Lower leg skin (tissue), 4 donors: ENCODE measurements around the gene CELF1. TPM values are rescaled to one million over a fixed set of nuclear protein-coding genes. Genes with fewer than 3 reads are reported as not detected.
"Not testable (repeated sequence)": the region's sequence is repeated elsewhere in the genome, so short reads cannot be mapped to it uniquely, and the experiment has no call there.

Source experiments
- DNase-seq, 2 donors: peaks; one replicate each; pipeline ENCODE4 v3.0.0-alpha.2; 2019; ENCODE audit warnings: low spot score in 2 of 2
- H3K4me3 ChIP-seq: fragments of 200-600 bp; sonication (generic); 2 replicates; pipeline ENCODE4 v1.5.1; 2017; ENCODE audit warnings: mild to moderate bottlenecking, low read depth; ENCODE audit not compliant: poor library complexity, severe bottlenecking
- CTCF ChIP-seq, 3 donors: fragments of 450-650 bp; IDR thresholded peaks; one replicate each; pipeline ENCODE4 v1.5.1; 2016; ENCODE audit warnings: antibody characterized with exemption in 3 of 3, mild to moderate bottlenecking in 3 of 3, moderate library complexity in 2 of 3
- POLR2A ChIP-seq, 2 donors: fragments of 450-650 bp; IDR thresholded peaks; one replicate each; pipeline ENCODE4 v1.6.1; 2016 to 2017; ENCODE audit warnings: antibody characterized with exemption in 2 of 2, mild to moderate bottlenecking in 1 of 2, moderate library complexity in 1 of 2
- WGBS, 2 donors: methylation state at CpG; one replicate each; pipeline ENCODE4 v1.1.5; 2018; 5-methylcytosine and 5-hydroxymethylcytosine counted together
- intact Hi-C: fragments of 100-400 bp; cut with DNase I; formaldehyde crosslinking; loops from one replicate; pipeline ENCODE4 v1.15.0; 2023; ENCODE audit warnings: low total_unique reads
- total RNA-seq, 4 donors: library from RNA; depleted of rRNA; stranded (reverse); fragments of >200 nt; gene quantifications; one replicate each; pipeline ENCODE4 v1.1.0, GENCODE V29; 2016

The CELF1 gene
- total RNA-seq, 4 donors from 2014 or later, result 58.1 to 87.1 (median 78.5) TPM

- intact Hi-C loops, result no loop called here
- DNase-seq, result no peak
- no peak for TF ChIP-seq CTCF (IDR thresholded peaks at IDR 0.05)
- WGBS, 2 donors, result 82 to 98% methylated on average over 2 of the region's 2 CpGs
- no peak overlapping the region for H3K4me3 ChIP-seq
Measured at GRCh38 chr11:47533690-47534151, 19.2 kb downstream of the CELF1 start.

- TF ChIP-seq CTCF (IDR thresholded peaks at IDR 0.05) (no peak), POLR2A (IDR thresholded peaks at IDR 0.05) (no peak)
- intact Hi-C loops, result no loop called here
Measured at GRCh38 chr11:47532597-47533213, 20.2 kb downstream of the CELF1 start.

GRCh38 chr11:47531666-47532065, 21.3 kb downstream of the CELF1 start:
- TF ChIP-seq POLR2A (IDR thresholded peaks at IDR 0.05) (no peak), CTCF (IDR thresholded peaks at IDR 0.05) (no peak)
- H3K4me3 ChIP-seq, result no peak overlapping the region
- intact Hi-C loops, result no loop called here
- WGBS, 2 donors, result 77 to 83% methylated on average over 3 of the region's 3 CpGs
- DNase-seq, result no peak

More at GRCh38 chr11:47532597-47533213, 20.2 kb downstream of the CELF1 start:
- WGBS, 2 donors, result 79 to 83% methylated on average over 2 of the region's 2 CpGs
- DNase-seq, result no peak
- no peak overlapping the region for H3K4me3 ChIP-seq

- H3K4me3 ChIP-seq, DNase-seq, intact Hi-C loops: not testable (repeated sequence)
- 93 to 96% methylated on average over 9 of the region's 9 CpGs for WGBS, 2 donors
Measured at GRCh38 chr11:47530721-47531120, 22.2 kb downstream of the CELF1 start.

- WGBS, 2 donors, result 92 to 94% methylated on average over 4 of the region's 4 CpGs
- no peak for TF ChIP-seq POLR2A (IDR thresholded peaks at IDR 0.05)
- DNase-seq, result no peak
- H3K4me3 ChIP-seq, result no peak overlapping the region
- intact Hi-C loops, result no loop called here
Measured at GRCh38 chr11:47529951-47530350, 23.0 kb downstream of the CELF1 start.

- no peak for TF ChIP-seq CTCF (IDR thresholded peaks at IDR 0.05)
- no peak for TF ChIP-seq POLR2A (IDR thresholded peaks at IDR 0.05)
- intact Hi-C loops, result no loop called here
- no peak for DNase-seq
- no peak overlapping the region for H3K4me3 ChIP-seq
- 94 to 95% methylated on average over 6 of the region's 6 CpGs for WGBS, 2 donors
Measured at GRCh38 chr11:47527186-47527585, 25.7 kb downstream of the CELF1 start.

GRCh38 chr11:47526032-47526431, 26.9 kb downstream of the CELF1 start:
- WGBS, 2 donors, result 83% methylated on average over 9 of the region's 9 CpGs
- intact Hi-C loops, result not testable (repeated sequence)

More at GRCh38 chr11:47526032-47526431, 26.9 kb downstream of the CELF1 start:
- DNase-seq, result peak in 1 of 2 donors; percentile 49
- not testable (repeated sequence) for H3K4me3 ChIP-seq
